Measurements from ENCODE around the gene WFIKKN2. TPM values are rescaled to one million over a fixed set of nuclear protein-coding genes. Genes with fewer than 3 reads are reported as not detected.

WFIKKN2 gene
- total and polyA plus RNA-seq, 2 of the 13 experiments (the other 11 are each of a cell fraction or from before 2014, with no cell fraction given) = not detected

GRCh38 chr17:50865060-50865867 lies 29.9 kb downstream of the WFIKKN2 start (continued):
- TF ChIP-seq ISX (CRISPR knock-in tag; conservative IDR thresholded peaks at IDR 0.05) = no peak
- TF ChIP-seq HDAC2 (CRISPR knock-in tag; IDR thresholded peaks at IDR 0.05) = peak; percentile 29; the same call in 1 of the 2 replicates
- TF ChIP-seq NCOR1 (IDR thresholded peaks at IDR 0.05; ENCODE audit: borderline replicate concordance, low read length) = peak; percentile 72
- no peak for TF ChIP-seq TFAP4 (IDR thresholded peaks at IDR 0.05; ENCODE audit: borderline replicate concordance, low read depth)
- TF ChIP-seq KDM1A (CRISPR knock-in tag; IDR thresholded peaks at IDR 0.05) = no peak
- no peak for TF ChIP-seq ZNF564 (CRISPR knock-in tag; IDR thresholded peaks at IDR 0.05)
- no peak for TF ChIP-seq ZBTB2 (CRISPR knock-in tag; IDR thresholded peaks at IDR 0.05; ENCODE audit: low read depth)
- TF ChIP-seq ESRRA (CRISPR knock-in tag; IDR thresholded peaks at IDR 0.05; ENCODE audit: low read depth) = no peak
- TF ChIP-seq NKX3-1 (CRISPR knock-in tag; IDR thresholded peaks at IDR 0.05) = 0 out of 2 replicates have a peak, but pooled peaks have one; percentile 46
- TF ChIP-seq SNAPC5 (CRISPR knock-in tag; IDR thresholded peaks at IDR 0.05; ENCODE audit: borderline replicate concordance) = 0 out of 2 replicates have a peak, but pooled peaks have one; percentile 74
- peak; percentile 89; the same call in 1 of the 2 replicates for TF ChIP-seq ZNF605 (CRISPR knock-in tag; IDR thresholded peaks at IDR 0.05)
- TF ChIP-seq ZBTB39 (CRISPR knock-in tag; IDR thresholded peaks at IDR 0.05) = no peak
- TF ChIP-seq ZKSCAN1 (IDR thresholded peaks at IDR 0.05; ENCODE audit: low read length) = no peak
- TF ChIP-seq MXI1 (IDR thresholded peaks at IDR 0.05; ENCODE audit: borderline replicate concordance, low read depth, low read length) = 0 out of 3 replicates have a peak, but pooled peaks have one; percentile 26
- TF ChIP-seq FUBP1 (CRISPR knock-in tag; IDR thresholded peaks at IDR 0.05; ENCODE audit: borderline replicate concordance) = no peak
- TF ChIP-seq CBX5 (CRISPR knock-in tag; IDR thresholded peaks at IDR 0.05; ENCODE audit: borderline replicate concordance) = peak; percentile 47; the same call in 1 of the 2 replicates
- no peak for TF ChIP-seq ZNF550 (CRISPR knock-in tag; IDR thresholded peaks at IDR 0.05; ENCODE audit: borderline replicate concordance)
- TF ChIP-seq ZNF616 (CRISPR knock-in tag; IDR thresholded peaks at IDR 0.05; ENCODE audit: low read depth) = no peak
- TF ChIP-seq MLXIP (CRISPR knock-in tag; IDR thresholded peaks at IDR 0.05; ENCODE audit: borderline replicate concordance) = 0 out of 2 replicates have a peak, but pooled peaks have one; percentile 28
